RWPE2 (cell line): Measurements from ENCODE around the gene NSMCE3.
A peak's percentile ranks its signal among the peaks of the same experiment; 100 is the strongest.

Source experiments
- ATAC-seq: fragments of 200-7000 bp; cut with Tn5 transposase; 3 replicates; pipeline ENCODE4 v1.9.1; 2021; ENCODE audit warnings: low read depth
- DNase-seq: peaks from one replicate; pipeline ENCODE4 v3.0.0-alpha.2; 2020; ENCODE audit warnings: low spot score
- H3K27ac ChIP-seq: fragments of 450-650 bp; 2 replicates; pipeline ENCODE4 v1.5.1; 2017; ENCODE audit warnings: mild to moderate bottlenecking; ENCODE audit not compliant: poor library complexity, severe bottlenecking
- H3K27me3 ChIP-seq: fragments of 250-450 bp; sonication (Bioruptor Pico); 2 replicates; pipeline ENCODE4 v1.5.1; 2021; ENCODE audit warnings: mild to moderate bottlenecking, moderate library complexity; ENCODE audit not compliant: insufficient read depth, poor library complexity, severe bottlenecking
- H3K36me3 ChIP-seq: fragments of 250-450 bp; sonication (Bioruptor Pico); 2 replicates; pipeline ENCODE4 v1.5.1; 2020; ENCODE audit warnings: low read depth, mild to moderate bottlenecking, moderate library complexity
- H3K4me1 ChIP-seq: fragments of 250-450 bp; sonication (Bioruptor Pico); 2 replicates; pipeline ENCODE4 v1.5.1; 2021; ENCODE audit warnings: mild to moderate bottlenecking, moderate library complexity; ENCODE audit not compliant: insufficient read depth, poor library complexity, severe bottlenecking
- H3K4me3 ChIP-seq: fragments of 250-450 bp; sonication (Bioruptor Pico); 2 replicates; pipeline ENCODE4 v1.5.1; 2021; ENCODE audit warnings: mild to moderate bottlenecking, moderate library complexity; ENCODE audit not compliant: severe bottlenecking
- H3K9me3 ChIP-seq: fragments of 250-450 bp; sonication (Bioruptor Pico); 2 replicates; pipeline ENCODE4 v1.5.1; 2021; ENCODE audit warnings: mild to moderate bottlenecking, moderate library complexity; ENCODE audit not compliant: severe bottlenecking
- TF ChIP-seq, protein P1 (sequence below): fragments of 450-650 bp; IDR thresholded peaks from one replicate; pipeline ENCODE4 v1.5.1; 2017; ENCODE audit warnings: mild to moderate bottlenecking, moderate library complexity; ENCODE audit not compliant: poor library complexity, severe bottlenecking

NSMCE3 gene

DNA sequence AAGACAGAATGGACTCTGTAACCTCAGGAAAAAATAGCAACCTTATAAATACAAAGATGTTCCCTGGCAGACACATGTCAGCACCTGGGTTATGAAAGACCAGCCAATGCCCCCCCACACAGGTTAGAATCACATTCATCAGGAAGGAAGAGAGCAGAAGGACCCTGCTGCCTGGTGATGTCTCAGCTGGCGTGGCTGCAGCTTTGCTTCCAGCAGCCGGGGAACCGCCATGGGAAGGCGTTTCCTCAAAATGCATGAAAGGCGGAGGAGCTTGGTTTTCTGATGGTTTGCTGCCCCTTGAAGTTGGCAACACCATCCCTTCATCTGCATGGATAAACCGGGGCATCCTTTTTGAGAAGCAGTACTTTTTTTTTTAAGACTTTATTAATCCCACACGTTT lies 10.9 kb upstream of the NSMCE3 start:
- H3K4me3 ChIP-seq: no peak overlapping the region
- no peak overlapping the region for H3K27ac ChIP-seq
- H3K36me3 ChIP-seq: no peaks in the 10 kb centered on the region
- DNase-seq (no peak), ATAC-seq (no peak)
- H3K9me3 ChIP-seq: no peaks in the 10 kb centered on the region
- TF ChIP-seq, protein P1, sequence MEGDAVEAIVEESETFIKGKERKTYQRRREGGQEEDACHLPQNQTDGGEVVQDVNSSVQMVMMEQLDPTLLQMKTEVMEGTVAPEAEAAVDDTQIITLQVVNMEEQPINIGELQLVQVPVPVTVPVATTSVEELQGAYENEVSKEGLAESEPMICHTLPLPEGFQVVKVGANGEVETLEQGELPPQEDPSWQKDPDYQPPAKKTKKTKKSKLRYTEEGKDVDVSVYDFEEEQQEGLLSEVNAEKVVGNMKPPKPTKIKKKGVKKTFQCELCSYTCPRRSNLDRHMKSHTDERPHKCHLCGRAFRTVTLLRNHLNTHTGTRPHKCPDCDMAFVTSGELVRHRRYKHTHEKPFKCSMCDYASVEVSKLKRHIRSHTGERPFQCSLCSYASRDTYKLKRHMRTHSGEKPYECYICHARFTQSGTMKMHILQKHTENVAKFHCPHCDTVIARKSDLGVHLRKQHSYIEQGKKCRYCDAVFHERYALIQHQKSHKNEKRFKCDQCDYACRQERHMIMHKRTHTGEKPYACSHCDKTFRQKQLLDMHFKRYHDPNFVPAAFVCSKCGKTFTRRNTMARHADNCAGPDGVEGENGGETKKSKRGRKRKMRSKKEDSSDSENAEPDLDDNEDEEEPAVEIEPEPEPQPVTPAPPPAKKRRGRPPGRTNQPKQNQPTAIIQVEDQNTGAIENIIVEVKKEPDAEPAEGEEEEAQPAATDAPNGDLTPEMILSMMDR: no peak
- peaks cover 9% of the 10 kb centered on the region for H3K4me1 ChIP-seq
- no peaks in the 10 kb centered on the region for H3K27me3 ChIP-seq

GRCh38 chr15:29278436-29279105 lies 8.9 kb upstream of the NSMCE3 start:
- TF ChIP-seq, protein P1: no peak
- Histone ChIP-seq H3K4me1 (peaks cover 9% of the 10 kb centered on the region), H3K27me3 (no peaks in the 10 kb centered on the region), H3K36me3 (no peaks in the 10 kb centered on the region), H3K27ac (peak overlapping the region; percentile 31), H3K9me3 (no peaks in the 10 kb centered on the region), H3K4me3 (no peak overlapping the region)
- peak; percentile 95 for ATAC-seq
- DNase-seq: no peak

- DNase-seq (no peak), ATAC-seq (no peak)
- peaks cover 14% of the 10 kb centered on the region for H3K4me1 ChIP-seq
- no peaks in the 10 kb centered on the region for H3K27me3 ChIP-seq
- H3K36me3 ChIP-seq: no peaks in the 10 kb centered on the region
- no peaks in the 10 kb centered on the region for H3K9me3 ChIP-seq
- TF ChIP-seq, protein P1: no peak
- H3K4me3 ChIP-seq: no peak overlapping the region
- H3K27ac ChIP-seq: no peak overlapping the region
These were observed 6.7 kb upstream of the NSMCE3 start for GRCh38 chr15:29276366-29276765.

GRCh38 chr15:29275855-29276254 lies 6.2 kb upstream of the NSMCE3 start:
- DNase-seq (no peak), ATAC-seq (no peak)
- Histone ChIP-seq H3K27ac (no peak overlapping the region), H3K4me1 (peaks cover 19% of the 10 kb centered on the region), H3K4me3 (no peak overlapping the region), H3K27me3 (no peaks in the 10 kb centered on the region), H3K36me3 (no peaks in the 10 kb centered on the region), H3K9me3 (no peaks in the 10 kb centered on the region)
- TF ChIP-seq, protein P1: no peak

DNA sequence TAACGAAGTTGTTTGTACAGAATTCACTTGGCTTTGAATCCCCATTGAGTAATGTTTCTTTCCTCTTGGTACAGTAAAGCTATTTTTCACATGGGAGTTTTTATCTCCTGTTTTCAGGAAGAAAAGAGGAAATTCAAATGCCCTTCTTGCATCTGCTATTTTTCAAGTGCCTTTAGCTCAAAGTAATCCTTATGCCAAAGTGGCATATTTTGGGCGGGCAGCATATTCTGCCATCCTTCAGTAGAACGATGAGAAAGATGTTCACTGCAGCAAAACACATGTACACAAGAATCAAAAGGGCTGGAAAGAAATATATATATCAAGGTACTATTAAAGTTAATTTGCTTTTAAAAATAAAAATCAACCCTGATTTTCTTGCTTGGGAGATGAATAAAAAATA lies 5.3 kb upstream of the NSMCE3 start:
- H3K27ac ChIP-seq: no peak overlapping the region
- no peaks in the 10 kb centered on the region for H3K36me3 ChIP-seq
- H3K4me1 ChIP-seq: peaks cover 25% of the 10 kb centered on the region
- TF ChIP-seq, protein P1: no peak
- ATAC-seq (no peak), DNase-seq (no peak)
- H3K4me3 ChIP-seq: no peak overlapping the region
- no peaks in the 10 kb centered on the region for H3K27me3 ChIP-seq
- H3K9me3 ChIP-seq: no peaks in the 10 kb centered on the region
